Urothelium cell line (cell line): Measurements from ENCODE around the gene SETDB1.
"Not testable (repeated sequence)": the region's sequence is repeated elsewhere in the genome, so short reads cannot be mapped to it uniquely, and the experiment has no call there.

ENCODE experiments used
- DNase-seq: peaks from one replicate; pipeline ENCODE4 v3.0.0; 2011; ENCODE audit warnings: low spot score, mixed read lengths
- FAIRE-seq: peaks from 2 replicates; lab custom pipeline; 2011; peaks lifted over from hg19 to GRCh38; lab: Jason Lieb, UNC

Gene SETDB1

GRCh38 chr1:150926097-150926741 is at the start of gene SETDB1:
TSS of gene SETDB1 (plus strand) at chr1:150926363. CDS start at chr1:150927715, 1,352 bp downstream.
- FAIRE-seq (no peak), DNase-seq (peak; percentile 97)

- FAIRE-seq, DNase-seq: not testable (repeated sequence)
Observed at GRCh38 chr1:150878931-150879330, 47.2 kb upstream of the SETDB1 start.

GRCh38 chr1:150881331-150882070 is 44.7 kb upstream of the SETDB1 start:
- FAIRE-seq = no peak
- no peak for DNase-seq

- FAIRE-seq, DNase-seq: not testable (repeated sequence)
Observed at GRCh38 chr1:150883121-150883520, 43.0 kb upstream of the SETDB1 start.

GRCh38 chr1:150887018-150887417 is 39.1 kb upstream of the SETDB1 start, which contains the start of gene CTXND2:
TSS of gene CTXND2 (plus strand) at chr1:150887136. CDS start at chr1:150912315, 25,179 bp downstream.
- FAIRE-seq (no peak), DNase-seq (peak; percentile 23)

- no peak for FAIRE-seq
- no peak for DNase-seq
Observed at GRCh38 chr1:150888727-150889126, 37.4 kb upstream of the SETDB1 start.

GRCh38 chr1:150890033-150890416 is 36.1 kb upstream of the SETDB1 start:
- DNase-seq (no peak), FAIRE-seq (no peak)

GRCh38 chr1:150893336-150893913 is 32.7 kb upstream of the SETDB1 start:
- no peak for FAIRE-seq
- DNase-seq = no peak

GRCh38 chr1:150895618-150896017 is 30.5 kb upstream of the SETDB1 start:
- FAIRE-seq = peak; percentile 27
- DNase-seq = peak; percentile 56

GRCh38 chr1:150899795-150900194 is 26.4 kb upstream of the SETDB1 start:
- FAIRE-seq, DNase-seq: not testable (repeated sequence)

GRCh38 chr1:150902346-150902745 is 23.8 kb upstream of the SETDB1 start:
- FAIRE-seq (no peak), DNase-seq (no peak)

GRCh38 chr1:150902751-150903150 is 23.4 kb upstream of the SETDB1 start:
- DNase-seq (no peak), FAIRE-seq (no peak)

GRCh38 chr1:150905301-150905700 is 20.9 kb upstream of the SETDB1 start:
- FAIRE-seq (no peak), DNase-seq (no peak)

GRCh38 chr1:150906329-150906728 is 19.8 kb upstream of the SETDB1 start:
- FAIRE-seq (no peak), DNase-seq (no peak)

GRCh38 chr1:150906813-150907212 is 19.4 kb upstream of the SETDB1 start:
- DNase-seq = no peak
- no peak for FAIRE-seq

- DNase-seq (no peak), FAIRE-seq (no peak)
Observed at GRCh38 chr1:150909585-150910180, 16.5 kb upstream of the SETDB1 start.

- FAIRE-seq = no peak
- DNase-seq = no peak
Observed at GRCh38 chr1:150912623-150913022, 13.5 kb upstream of the SETDB1 start.

- FAIRE-seq (no peak), DNase-seq (no peak)
Observed at GRCh38 chr1:150917387-150917786, 8.8 kb upstream of the SETDB1 start.

GRCh38 chr1:150922519-150922975 is 3.6 kb upstream of the SETDB1 start:
- DNase-seq = peak; percentile 75
- no peak for FAIRE-seq

GRCh38 chr1:150925080-150925479 is 1.1 kb upstream of the SETDB1 start:
- no peak for DNase-seq
- no peak for FAIRE-seq

- FAIRE-seq = no peak
- DNase-seq = no peak
Observed at GRCh38 chr1:150927624-150928023, 1.5 kb downstream of the SETDB1 start.
